ENCODE results near the gene SCYL2. TPM values are rescaled to one million over a fixed set of nuclear protein-coding genes. Genes with fewer than 3 reads are reported as not detected.
"Not testable (repeated sequence)": the region's sequence is repeated elsewhere in the genome, so short reads cannot be mapped to it uniquely, and the experiment has no call there.

The SCYL2 gene
- total and polyA plus RNA-seq, 10 donors = 8.4 to 72.4 (median 45.8) TPM

- Histone ChIP-seq H3K4me3 (no peak overlapping the region), H3K9me3 (peaks cover 0 to 6% (median 0%) of the 10 kb centered on the region in 8 donors), H3K27ac (no peak overlapping the region), H3K4me1 (no peaks in the 10 kb centered on the region), H3K36me3 (peaks cover 0 to 84% (median 44%) of the 10 kb centered on the region in 6 donors), H3K27me3 (replicated peaks in 1 of 7) (no peaks in the 10 kb centered on the region)
- no peak for DNase-seq
- intact Hi-C loops (cut with DNase I; ENCODE audit: low total_unique reads) = no loop called here
- TF ChIP-seq POLR2A (IDR thresholded peaks at IDR 0.05) (no peak), CTCF (IDR thresholded peaks at IDR 0.05 in 8 of 11, conservative IDR thresholded peaks at IDR 0.05 in 3 of 11) (no peak), POLR2AphosphoS5 (IDR thresholded peaks at IDR 0.05) (no peak)
Measured at GRCh38 chr12:100339071-100339470, 72.1 kb downstream of the SCYL2 start.

- intact Hi-C loops (cut with DNase I; ENCODE audit: low total_unique reads); DNase-seq; H3K9me3 ChIP-seq; H3K4me3 ChIP-seq; H3K4me1 ChIP-seq; H3K27me3 ChIP-seq (replicated peaks in 1 of 7); H3K27ac ChIP-seq: not testable (repeated sequence)
- WGBS, 5 donors = 90 to 100% (median 98%) methylated on average over 2 of the region's 2 CpGs
- peaks cover 0 to 46% (median 18%) of the 10 kb centered on the region in 6 donors for H3K36me3 ChIP-seq
Measured at GRCh38 chr12:100342897-100343296, 75.9 kb downstream of the SCYL2 start.

GRCh38 chr12:100344351-100344750 is 77.4 kb downstream of the SCYL2 start:
- intact Hi-C loops (cut with DNase I; ENCODE audit: low total_unique reads); H3K4me1 ChIP-seq; H3K9me3 ChIP-seq; H3K27me3 ChIP-seq (replicated peaks in 1 of 7); DNase-seq; H3K4me3 ChIP-seq; H3K27ac ChIP-seq: not testable (repeated sequence)
- peak in 1 of 3 donors; percentile 46 for TF ChIP-seq POLR2AphosphoS5 (IDR thresholded peaks at IDR 0.05)
- peaks cover 0 to 31% (median 4%) of the 10 kb centered on the region in 6 donors for H3K36me3 ChIP-seq
- whole genome bisulfite sequencing, 5 donors = 91 to 98% (median 94%) methylated on average over 12 to 18 of the region's 18 CpGs

- WGBS, 5 donors = 68 to 88% (median 77%) methylated on average over 1 of the region's 1 CpG
- intact Hi-C loops (cut with DNase I; ENCODE audit: low total_unique reads) = no loop called here
- TF ChIP-seq POLR2AphosphoS5 (IDR thresholded peaks at IDR 0.05) (no peak), CTCF (IDR thresholded peaks at IDR 0.05 in 8 of 11, conservative IDR thresholded peaks at IDR 0.05 in 3 of 11) (no peak), POLR2A (IDR thresholded peaks at IDR 0.05) (no peak)
- Histone ChIP-seq H3K4me1 (no peaks in the 10 kb centered on the region), H3K36me3 (peaks cover 0 to 23% (median 0%) of the 10 kb centered on the region in 6 donors), H3K9me3 (peaks cover 0 to 6% (median 0%) of the 10 kb centered on the region in 8 donors), H3K4me3 (no peak overlapping the region), H3K27me3 (replicated peaks in 1 of 7) (no peaks in the 10 kb centered on the region), H3K27ac (no peak overlapping the region)
- DNase-seq = no peak
Measured at GRCh38 chr12:100345020-100345767, 78.2 kb downstream of the SCYL2 start.

GRCh38 chr12:100346660-100347059 is 79.7 kb downstream of the SCYL2 start:
- Histone ChIP-seq H3K9me3 (peaks cover 0 to 6% (median 0%) of the 10 kb centered on the region in 8 donors), H3K4me3 (no peak overlapping the region), H3K27ac (no peak overlapping the region), H3K4me1 (no peaks in the 10 kb centered on the region), H3K27me3 (replicated peaks in 1 of 7) (no peaks in the 10 kb centered on the region), H3K36me3 (peaks cover 0 to 9% (median 0%) of the 10 kb centered on the region in 6 donors)
- no peak for DNase-seq
- intact Hi-C loops (cut with DNase I; ENCODE audit: low total_unique reads) = no loop called here
- TF ChIP-seq CTCF (IDR thresholded peaks at IDR 0.05 in 8 of 11, conservative IDR thresholded peaks at IDR 0.05 in 3 of 11) = no peak
- TF ChIP-seq POLR2A (IDR thresholded peaks at IDR 0.05) = no peak
- TF ChIP-seq POLR2AphosphoS5 (IDR thresholded peaks at IDR 0.05) = no peak
- 69 to 86% (median 84%) methylated on average over 3 of the region's 3 CpGs for WGBS, 5 donors

Measured in spleen (tissue), 11 donors.